Esophagus muscularis mucosa (tissue), 3 donors: ENCODE measurements around the gene QRSL1.

Experiments
- EP300 ChIP-seq: sonication (generic); formaldehyde crosslinking; IDR thresholded peaks from one replicate; pipeline ENCODE4 v1.6.1; 2017; ENCODE audit warnings: antibody characterized with exemption
- TF ChIP-seq, protein P1 (sequence below), 3 experiments: fragments of 200-600 bp in 2 of 3; fragments of 450-650 bp in 1 of 3; sonication (generic) in 2 of 3; IDR thresholded peaks; one replicate each; pipeline ENCODE4 v1.5.1; 2017 to 2019; ENCODE audit warnings: antibody characterized with exemption in 3 of 3, mild to moderate bottlenecking in 2 of 3, moderate library complexity in 1 of 3

GRCh38 chr6:106700581-106700980 lies 71.2 kb downstream of the QRSL1 start:
- no peak for TF ChIP-seq EP300
- TF ChIP-seq, protein P1, sequence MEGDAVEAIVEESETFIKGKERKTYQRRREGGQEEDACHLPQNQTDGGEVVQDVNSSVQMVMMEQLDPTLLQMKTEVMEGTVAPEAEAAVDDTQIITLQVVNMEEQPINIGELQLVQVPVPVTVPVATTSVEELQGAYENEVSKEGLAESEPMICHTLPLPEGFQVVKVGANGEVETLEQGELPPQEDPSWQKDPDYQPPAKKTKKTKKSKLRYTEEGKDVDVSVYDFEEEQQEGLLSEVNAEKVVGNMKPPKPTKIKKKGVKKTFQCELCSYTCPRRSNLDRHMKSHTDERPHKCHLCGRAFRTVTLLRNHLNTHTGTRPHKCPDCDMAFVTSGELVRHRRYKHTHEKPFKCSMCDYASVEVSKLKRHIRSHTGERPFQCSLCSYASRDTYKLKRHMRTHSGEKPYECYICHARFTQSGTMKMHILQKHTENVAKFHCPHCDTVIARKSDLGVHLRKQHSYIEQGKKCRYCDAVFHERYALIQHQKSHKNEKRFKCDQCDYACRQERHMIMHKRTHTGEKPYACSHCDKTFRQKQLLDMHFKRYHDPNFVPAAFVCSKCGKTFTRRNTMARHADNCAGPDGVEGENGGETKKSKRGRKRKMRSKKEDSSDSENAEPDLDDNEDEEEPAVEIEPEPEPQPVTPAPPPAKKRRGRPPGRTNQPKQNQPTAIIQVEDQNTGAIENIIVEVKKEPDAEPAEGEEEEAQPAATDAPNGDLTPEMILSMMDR (IDR thresholded peaks at IDR 0.05): no peak
